Sigmoid colon (tissue), 4 donors: Measurements from ENCODE around the gene RNF180.
"Not testable (repeated sequence)": the region's sequence is repeated elsewhere in the genome, so short reads cannot be mapped to it uniquely, and the experiment has no call there.

Experiments used
- POLR2A ChIP-seq, 2 donors: fragments of 450-650 bp; IDR thresholded peaks; one replicate each; pipeline ENCODE4 v1.6.1; 2016; ENCODE audit warnings: antibody characterized with exemption in 2 of 2, mild to moderate bottlenecking in 2 of 2, moderate library complexity in 2 of 2
- POLR2AphosphoS5 ChIP-seq, 4 donors: sonication (generic); formaldehyde crosslinking; IDR thresholded peaks; one replicate each; pipeline ENCODE4 v1.6.1; 2017; ENCODE audit warnings: antibody characterized with exemption in 4 of 4
- TF ChIP-seq, protein P1 (sequence below), 4 experiments: fragments of 450-650 bp in 3 of 4; fragments of 200-600 bp in 1 of 4; IDR thresholded peaks; one replicate each; pipeline ENCODE4 v1.5.1; 2016 to 2019; ENCODE audit warnings: antibody characterized with exemption in 4 of 4, mild to moderate bottlenecking in 3 of 4, moderate library complexity in 2 of 4

DNA sequence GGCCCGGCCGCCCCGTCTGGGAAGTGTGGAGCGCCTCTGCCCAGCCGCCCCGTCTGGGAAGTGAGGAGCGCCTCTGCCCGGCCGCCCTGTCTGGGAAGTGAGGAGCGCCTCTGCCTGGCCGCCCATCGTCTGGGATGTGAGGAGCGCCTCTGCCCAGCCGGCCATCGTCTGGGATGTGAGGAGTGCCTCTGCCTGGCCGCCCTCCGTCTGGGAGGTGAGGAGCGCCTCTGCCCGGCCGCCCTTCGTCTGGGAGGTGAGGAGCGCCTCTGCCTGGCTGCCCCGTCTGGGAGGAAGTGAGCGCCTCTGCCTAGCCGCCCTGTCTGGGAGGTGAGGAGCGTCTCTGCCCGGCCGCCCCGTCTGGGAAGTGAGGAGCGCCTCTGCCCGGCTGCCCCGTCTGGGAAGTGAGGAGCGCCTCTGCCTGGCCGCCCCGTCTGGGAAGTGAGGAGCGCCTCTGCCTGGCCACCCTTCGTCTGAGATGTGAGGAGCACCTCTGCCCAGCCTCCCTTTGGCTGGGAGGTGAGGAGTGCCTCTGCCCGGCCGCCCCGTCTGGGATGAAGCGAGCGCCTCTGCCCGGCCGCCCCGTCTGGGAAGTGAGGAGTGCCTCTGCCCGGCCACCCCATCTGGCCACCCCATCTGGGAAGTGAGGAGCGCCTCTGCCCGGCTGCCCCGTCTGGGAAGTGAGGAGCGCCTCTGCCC, 59.8 kb downstream of the RNF180 start:
- not testable (repeated sequence) for TF ChIP-seq POLR2A, POLR2AphosphoS5 (IDR thresholded peaks at IDR 0.05)
- TF ChIP-seq, protein P1, sequence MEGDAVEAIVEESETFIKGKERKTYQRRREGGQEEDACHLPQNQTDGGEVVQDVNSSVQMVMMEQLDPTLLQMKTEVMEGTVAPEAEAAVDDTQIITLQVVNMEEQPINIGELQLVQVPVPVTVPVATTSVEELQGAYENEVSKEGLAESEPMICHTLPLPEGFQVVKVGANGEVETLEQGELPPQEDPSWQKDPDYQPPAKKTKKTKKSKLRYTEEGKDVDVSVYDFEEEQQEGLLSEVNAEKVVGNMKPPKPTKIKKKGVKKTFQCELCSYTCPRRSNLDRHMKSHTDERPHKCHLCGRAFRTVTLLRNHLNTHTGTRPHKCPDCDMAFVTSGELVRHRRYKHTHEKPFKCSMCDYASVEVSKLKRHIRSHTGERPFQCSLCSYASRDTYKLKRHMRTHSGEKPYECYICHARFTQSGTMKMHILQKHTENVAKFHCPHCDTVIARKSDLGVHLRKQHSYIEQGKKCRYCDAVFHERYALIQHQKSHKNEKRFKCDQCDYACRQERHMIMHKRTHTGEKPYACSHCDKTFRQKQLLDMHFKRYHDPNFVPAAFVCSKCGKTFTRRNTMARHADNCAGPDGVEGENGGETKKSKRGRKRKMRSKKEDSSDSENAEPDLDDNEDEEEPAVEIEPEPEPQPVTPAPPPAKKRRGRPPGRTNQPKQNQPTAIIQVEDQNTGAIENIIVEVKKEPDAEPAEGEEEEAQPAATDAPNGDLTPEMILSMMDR (IDR thresholded peaks at IDR 0.05), result not testable (repeated sequence)
